Endothelial cell of umbilical vein (primary cell): ENCODE measurements around the gene ACBD6. TPM values are rescaled to one million over a fixed set of nuclear protein-coding genes. Genes with fewer than 3 reads are reported as not detected.

ENCODE experiments used
- BruUV-seq: library from RNA; stranded (reverse); fragments of 400-500 nt; replicated peaks from 2 replicates; lab custom pipeline; 2021; lab: Mats Ljungman, UMichigan
- CTCF ChIA-PET: fragments of 300-600, 350-600 bp; sonication (Branson Sonifier 250); formaldehyde crosslinking; loops from one replicate; lab custom pipeline; 2021; ENCODE audit warnings: antibody characterized with exemption, inconsistent platforms; lab: Charles Lee
- POLR2A ChIA-PET: fragments of 300-600, 350-600 bp; sonication (Branson Sonifier 250); formaldehyde crosslinking; loops from one replicate; lab custom pipeline; 2021; ENCODE audit warnings: antibody characterized with exemption, inconsistent platforms; lab: Charles Lee
- DNase-seq: peaks from one replicate; pipeline ENCODE4 v3.0.0-alpha.2; 2011; ENCODE audit warnings: low read depth, low spot score
- FAIRE-seq: peaks from 2 replicates; lab custom pipeline; 2011; peaks lifted over from hg19 to GRCh38; lab: Jason Lieb, UNC
- H2AFZ ChIP-seq: 2 replicates; pipeline ENCODE4 v1.6.0; 2012; ENCODE audit warnings: low read depth, low read length, control low read depth, inconsistent platforms
- H3K27ac ChIP-seq: 2 replicates; pipeline ENCODE4 v1.5.1; 2011; ENCODE audit warnings: low read depth, mild to moderate bottlenecking, control low read depth, low read length, moderate library complexity; ENCODE audit not compliant: insufficient read depth
- H3K27me3 ChIP-seq, 2 experiments: 2 replicates each; pipeline versions ENCODE4 v1.6.0 to v1.6.1; 2011; ENCODE audit warnings: low read length in 2 of 2, mixed read lengths in 1 of 2; ENCODE audit not compliant: control insufficient read depth in 2 of 2, insufficient read depth in 2 of 2
- H3K36me3 ChIP-seq, 2 experiments: 2 replicates in 1 of 2; 3 replicates in 1 of 2; pipeline ENCODE4 v1.5.1; 2011; ENCODE audit warnings: low read length in 2 of 2, mild to moderate bottlenecking in 1 of 2, moderate library complexity in 1 of 2; ENCODE audit not compliant: control insufficient read depth in 2 of 2, insufficient read depth in 2 of 2; ENCODE audit errors: extremely low read depth in 1 of 2
- H3K4me1 ChIP-seq: 3 replicates; pipeline ENCODE4 v1.5.1; 2011; ENCODE audit warnings: mild to moderate bottlenecking, low read length; ENCODE audit not compliant: control insufficient read depth, insufficient read depth; ENCODE audit errors: extremely low read depth
- H3K4me2 ChIP-seq: 2 replicates; pipeline ENCODE4 v1.6.1; 2011; ENCODE audit warnings: low read length, control low read depth, mixed read lengths; ENCODE audit not compliant: insufficient read depth
- H3K4me3 ChIP-seq, 3 experiments: fragments of 200-600 bp in 1 of 3; sonication (generic), shearing (Covaris generic) in 1 of 3; replicated peaks in 1 of 3; 2 replicates each; pipeline ENCODE4 v1.5.1; 2011 to 2016; ENCODE audit warnings: control low read depth in 3 of 3, low read length in 3 of 3, mild to moderate bottlenecking in 2 of 3, inconsistent platforms in 1 of 3, low read depth in 1 of 3, moderate library complexity in 1 of 3; ENCODE audit not compliant: insufficient read depth in 1 of 3
- H3K79me2 ChIP-seq: 2 replicates; pipeline ENCODE4 v1.6.0; 2012; ENCODE audit warnings: low read length, inconsistent platforms; ENCODE audit not compliant: control insufficient read depth, insufficient read depth
- H3K9ac ChIP-seq: replicated peaks from 2 replicates; pipeline ENCODE3; 2011; ENCODE audit warnings: low read length, control low read depth; ENCODE audit not compliant: insufficient read depth; ENCODE audit errors: extremely low read depth
- H3K9me1 ChIP-seq: replicated peaks from 3 replicates; pipeline ENCODE4 v1.6.0; 2011; ENCODE audit warnings: mild to moderate bottlenecking, low read length; ENCODE audit not compliant: control insufficient read depth, insufficient read depth; ENCODE audit errors: extremely low read depth
- H3K9me3 ChIP-seq: replicated peaks from 2 replicates; pipeline ENCODE4 v1.5.1; 2012; ENCODE audit warnings: low read length, inconsistent platforms; ENCODE audit not compliant: control insufficient read depth, insufficient read depth
- H4K20me1 ChIP-seq: replicated peaks from 2 replicates; pipeline ENCODE3; 2011; ENCODE audit warnings: mild to moderate bottlenecking, low read length; ENCODE audit not compliant: control insufficient read depth, insufficient read depth; ENCODE audit errors: extremely low read depth
- CTCF ChIP-seq, 2 donors: IDR thresholded peaks; 1 replicate in 1 of 2; 2 replicates in 1 of 2; pipeline ENCODE4 v1.5.1; 2011; ENCODE audit warnings: low read length in 2 of 2, mild to moderate bottlenecking in 2 of 2, moderate library complexity in 2 of 2, control low read depth in 1 of 2, inconsistent platforms in 1 of 2, low read depth in 1 of 2; ENCODE audit not compliant: insufficient read depth in 1 of 2; ENCODE audit errors: extremely low read depth in 1 of 2
- EZH2 ChIP-seq: IDR thresholded peaks from 2 replicates; pipeline ENCODE4 v1.6.1; 2012; ENCODE audit warnings: borderline replicate concordance, low read depth, mild to moderate bottlenecking, moderate library complexity, low read length, inconsistent platforms; ENCODE audit not compliant: severe bottlenecking
- FOS ChIP-seq: IDR thresholded peaks from 2 replicates; pipeline ENCODE4 v1.6.1; 2011; ENCODE audit warnings: mild to moderate bottlenecking, low read length, moderate library complexity, borderline replicate concordance; ENCODE audit not compliant: insufficient read depth
- GATA2 ChIP-seq: IDR thresholded peaks from 2 replicates; pipeline ENCODE4 v1.7.0; 2011; ENCODE audit warnings: low read depth, mild to moderate bottlenecking, moderate library complexity, mixed read lengths, low read length; ENCODE audit not compliant: insufficient read length, insufficient read depth
- JUN ChIP-seq: IDR thresholded peaks from 2 replicates; pipeline ENCODE4 v1.6.1; 2011; ENCODE audit warnings: borderline replicate concordance, low read depth; ENCODE audit not compliant: insufficient read length, insufficient read depth
- MYC ChIP-seq: IDR thresholded peaks from one replicate; pipeline ENCODE4 v1.6.1; 2011; ENCODE audit warnings: mild to moderate bottlenecking, low read depth, low read length
- POLR2A ChIP-seq: IDR thresholded peaks from 2 replicates; pipeline ENCODE4 v1.6.1; 2012; ENCODE audit warnings: low read depth, mild to moderate bottlenecking, control low read depth, low read length
- POLR2AphosphoS5 ChIP-seq: IDR thresholded peaks from 2 replicates; pipeline ENCODE4 v1.6.1; 2012; ENCODE audit warnings: low read depth, mild to moderate bottlenecking, control low read depth, low read length, moderate library complexity; ENCODE audit not compliant: insufficient read depth
- dilution Hi-C: fragments of 300-500 bp; cut with MboI; formaldehyde crosslinking; loops from one replicate; pipeline ENCODE4 v1.15.0; 2019; ENCODE audit warnings: low sequenced_read_pairs; ENCODE audit not compliant: extremely low pct_ligation_motif_present
- intact Hi-C: fragments of 100-400 bp; cut with micrococcal nuclease; formaldehyde crosslinking; loops from one replicate; pipeline ENCODE4 v1.10.0; 2022
- polyA plus RNA-seq, 4 experiments: library from polyadenylated mRNA; depleted of rRNA in 3 of 4; stranded (reverse) in 3 of 4; unstranded in 1 of 4; fragments of >200 nt; gene quantifications; 2 replicates each; pipeline versions ENCODE4 v1.2.1 to v1.2.3, GENCODE V29; 2011 to 2012; ENCODE audit warnings: missing spikeins in 1 of 4
- total RNA-seq: library from RNA; stranded (reverse); gene quantifications from 2 replicates; pipeline ENCODE4 v1.2.3, GENCODE V29; 2021
- TF ChIP-seq, protein P1 (sequence below): IDR thresholded peaks from 2 replicates; pipeline ENCODE4 v1.6.1; 2011; ENCODE audit not compliant: insufficient read depth, insufficient read length

The ACBD6 gene
- total and polyA plus RNA-seq, 2 donors (not counting 3 experiments of a cell fraction or from before 2014, with no cell fraction given) = 55.6 to 56.4 TPM

DNA sequence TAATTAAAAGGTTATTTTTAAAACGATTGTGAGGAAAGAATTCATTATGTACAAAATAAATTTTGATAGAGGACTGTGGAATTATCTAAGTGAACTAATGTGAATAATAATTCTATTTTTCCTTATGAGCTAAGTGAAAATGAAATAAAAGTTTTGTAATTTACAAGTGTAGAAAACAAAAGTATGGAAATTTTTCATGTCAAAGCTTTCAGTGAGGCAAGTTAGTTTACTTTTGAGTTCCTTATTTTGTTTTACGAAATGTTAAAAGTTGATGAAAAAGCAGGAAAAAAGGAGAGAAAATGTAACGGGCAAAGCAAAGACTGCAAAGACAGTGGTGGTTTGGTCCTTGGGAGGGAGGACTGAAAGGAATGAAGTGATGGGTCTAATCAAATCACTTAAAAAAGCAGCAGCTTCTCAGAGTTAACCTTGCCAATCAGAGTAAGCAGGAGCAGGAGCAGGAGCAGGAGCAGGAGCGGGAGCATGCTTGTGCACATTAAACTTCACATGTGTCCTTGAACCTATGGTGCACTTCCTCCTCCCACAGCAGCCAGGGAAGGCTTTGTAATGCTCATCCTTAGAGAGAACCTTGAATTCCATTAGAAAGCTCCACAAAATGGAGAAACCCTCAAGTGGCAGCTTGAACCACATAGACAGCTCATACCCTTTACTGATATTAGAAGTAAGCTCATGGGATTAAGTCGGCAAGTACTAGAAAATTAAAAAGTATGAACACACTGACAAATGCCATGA, 139.0 kb downstream of the ACBD6 start:
- TF ChIP-seq POLR2A = no peak
- no peak for TF ChIP-seq JUN
- TF ChIP-seq POLR2AphosphoS5 = no peak
- TF ChIP-seq, protein P1, sequence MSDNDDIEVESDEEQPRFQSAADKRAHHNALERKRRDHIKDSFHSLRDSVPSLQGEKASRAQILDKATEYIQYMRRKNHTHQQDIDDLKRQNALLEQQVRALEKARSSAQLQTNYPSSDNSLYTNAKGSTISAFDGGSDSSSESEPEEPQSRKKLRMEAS = no peak
- no peak for TF ChIP-seq GATA2
- no peak for TF ChIP-seq FOS
- TF ChIP-seq MYC = no peak
- no peak for TF ChIP-seq EZH2
- TF ChIP-seq CTCF (IDR thresholded peaks at IDR 0.05; ENCODE audit: extremely low read depth in 1 of 2, insufficient read depth in 1 of 2, low read depth in 1 of 2, low read length in 2 of 2) = no peak
- no peaks in the 10 kb centered on the region for H4K20me1 ChIP-seq
- H3K9me1 ChIP-seq = no peaks in the 10 kb centered on the region
- H3K79me2 ChIP-seq = no peaks in the 10 kb centered on the region
- H3K4me2 ChIP-seq = no peak overlapping the region
- no peak overlapping the region for H3K9ac ChIP-seq
- H3K27me3 ChIP-seq = no peaks in the 10 kb centered on the region
- intact Hi-C loops = no loop called here
- H2AFZ ChIP-seq = no peak overlapping the region
- FAIRE-seq = no peak
- no peaks in the 10 kb centered on the region for H3K36me3 ChIP-seq
- CTCF ChIA-PET = no interaction called here
- dilution Hi-C loops = no loop called here
- POLR2A ChIA-PET = no interaction called here
- no peak overlapping the region for H3K27ac ChIP-seq
- no peaks in the 10 kb centered on the region for H3K9me3 ChIP-seq
- BruUV-seq = no TSS peak
- DNase-seq = no peak
- peaks cover 9% of the 10 kb centered on the region for H3K4me1 ChIP-seq
- no peak overlapping the region for H3K4me3 ChIP-seq
